Loucy (cell line): ENCODE results near the gene DMXL1.

ENCODE experiments used
- CTCF ChIP-seq: fragments of 200-600 bp; sonication (generic); conservative IDR thresholded peaks from 2 replicates; pipeline ENCODE4 v1.5.1; 2014; ENCODE audit warnings: mild to moderate bottlenecking, antibody characterized with exemption, low read length
- EZH2phosphoT487 ChIP-seq: fragments of 200-600 bp; IDR thresholded peaks from 2 replicates; pipeline ENCODE4 v1.6.1; 2018; ENCODE audit warnings: antibody characterized with exemption, mild to moderate bottlenecking, moderate library complexity, borderline replicate concordance

- TF ChIP-seq CTCF (no peak), EZH2phosphoT487 (no peak)
Observed at GRCh38 chr5:119190470-119191095, 119.7 kb downstream of the DMXL1 start.
